GM23338 (cell line): ENCODE data around the gene CHMP4B. TPM values are rescaled to one million over a fixed set of nuclear protein-coding genes. Genes with fewer than 3 reads are reported as not detected.

Experiments used
- ATAC-seq: fragments of 200-7000 bp; cut with Tn5 transposase; 3 replicates; pipeline ENCODE4 v1.9.1; 2020
- DNase-seq: peaks from one replicate; pipeline ENCODE4 v3.0.0-alpha.2; 2015; ENCODE audit warnings: low spot score
- H2AFZ ChIP-seq: fragments of 200-600 bp; sonication (generic); 2 replicates; pipeline ENCODE4 v1.8.0; 2016; ENCODE audit warnings: antibody characterized with exemption, mild to moderate bottlenecking, moderate library complexity
- H3F3A ChIP-seq: fragments of 200-600 bp; sonication (generic); replicated peaks from 2 replicates; pipeline ENCODE4 v1.8.0; 2017; ENCODE audit warnings: antibody characterized with exemption, mixed run types, low read depth
- H3K27ac ChIP-seq: fragments of 200-600 bp; sonication (generic); 2 replicates; pipeline ENCODE4 v1.6.1; 2016; ENCODE audit warnings: low read depth
- H3K27me3 ChIP-seq: fragments of 200-600 bp; sonication (generic); 2 replicates; pipeline ENCODE4 v1.8.0; 2016; ENCODE audit warnings: mild to moderate bottlenecking, mixed run types, moderate library complexity; ENCODE audit not compliant: insufficient read depth
- H3K36me3 ChIP-seq: fragments of 200-600 bp; sonication (generic); 2 replicates; pipeline ENCODE4 v1.8.0; 2016; ENCODE audit warnings: mild to moderate bottlenecking; ENCODE audit not compliant: insufficient read depth
- H3K4me1 ChIP-seq: fragments of 200-600 bp; sonication (generic); 2 replicates; pipeline ENCODE4 v1.8.0; 2016; ENCODE audit warnings: mild to moderate bottlenecking, moderate library complexity; ENCODE audit not compliant: insufficient read depth
- H3K4me2 ChIP-seq: fragments of 200-600 bp; sonication (generic); 2 replicates; pipeline ENCODE4 v1.7.1; 2017; ENCODE audit warnings: mixed run types
- H3K4me3 ChIP-seq: fragments of 200-600 bp; sonication (generic); 2 replicates; pipeline ENCODE4 v1.6.1; 2016; ENCODE audit warnings: mixed run types
- H3K79me2 ChIP-seq: fragments of 200-600 bp; sonication (generic); replicated peaks from 2 replicates; pipeline ENCODE4 v1.8.0; 2017; ENCODE audit warnings: mild to moderate bottlenecking; ENCODE audit not compliant: insufficient read depth
- H3K9me2 ChIP-seq: fragments of 200-600 bp; sonication (generic); 2 replicates; pipeline ENCODE4 v1.8.0; 2017; ENCODE audit not compliant: insufficient read depth
- H4K20me1 ChIP-seq: fragments of 200-600 bp; sonication (generic); replicated peaks from 2 replicates; pipeline ENCODE4 v1.8.0; 2017; ENCODE audit warnings: mild to moderate bottlenecking; ENCODE audit not compliant: insufficient read depth
- H3K27ac Mint-ChIP-seq: 2 replicates; pipeline ENCODE4 v1.8.0; 2020; ENCODE audit warnings: inconsistent platforms, mild to moderate bottlenecking, moderate library complexity, mixed read lengths
- H3K27me3 Mint-ChIP-seq: 3 replicates; pipeline ENCODE4 v1.8.0; 2022; ENCODE audit warnings: low read depth, mild to moderate bottlenecking, moderate library complexity, mixed read lengths, inconsistent platforms; ENCODE audit not compliant: insufficient read depth, poor library complexity
- H3K36me3 Mint-ChIP-seq: 3 replicates; pipeline ENCODE4 v1.8.0; 2021; ENCODE audit warnings: low read depth, mild to moderate bottlenecking, inconsistent platforms, moderate library complexity, mixed read lengths
- H3K4me1 Mint-ChIP-seq: 3 replicates; pipeline ENCODE4 v1.8.0; 2020; ENCODE audit warnings: mild to moderate bottlenecking, inconsistent platforms, mixed read lengths
- H3K4me3 Mint-ChIP-seq: 3 replicates; pipeline ENCODE4 v1.8.0; 2021; ENCODE audit warnings: moderate library complexity, mild to moderate bottlenecking, inconsistent platforms, mixed read lengths
- H3K9me3 Mint-ChIP-seq: 3 replicates; pipeline ENCODE4 v1.8.0; 2020; ENCODE audit warnings: moderate library complexity, mild to moderate bottlenecking, inconsistent platforms, mixed read lengths
- EZH2 ChIP-seq: fragments of 200-600 bp; sonication (generic); IDR thresholded peaks from one replicate; pipeline ENCODE4 v1.8.0; 2017; ENCODE audit warnings: antibody characterized with exemption, mild to moderate bottlenecking, low read depth; ENCODE audit not compliant: unreplicated experiment
- EZH2phosphoT487 ChIP-seq: fragments of 200-600 bp; sonication (generic); IDR thresholded peaks from one replicate; pipeline ENCODE4 v1.8.1; 2018; ENCODE audit warnings: antibody characterized with exemption; ENCODE audit not compliant: unreplicated experiment
- JUNB ChIP-seq: IDR thresholded peaks from one replicate; pipeline ENCODE4 v1.6.1; 2016; ENCODE audit warnings: antibody characterized with exemption; ENCODE audit not compliant: unreplicated experiment
- NANOG ChIP-seq: IDR thresholded peaks from 2 replicates; pipeline ENCODE4 v1.6.1; 2016; ENCODE audit warnings: antibody characterized with exemption, borderline replicate concordance
- STAT1 ChIP-seq: IDR thresholded peaks from one replicate; pipeline ENCODE4 v1.6.1; 2016; ENCODE audit warnings: antibody characterized with exemption; ENCODE audit not compliant: unreplicated experiment
- ZNF114 ChIP-seq: fragments of 250-450 bp; sonication (Bioruptor Pico); IDR thresholded peaks from 2 replicates; pipeline ENCODE4 v1.5.0; 2020; ENCODE audit warnings: mild to moderate bottlenecking, moderate library complexity
- ZNF331 ChIP-seq: fragments of 250-450 bp; sonication (Bioruptor Pico); IDR thresholded peaks from 2 replicates; pipeline ENCODE4 v1.5.0; 2020; ENCODE audit warnings: low read depth, mild to moderate bottlenecking, moderate library complexity
- polyA plus RNA-seq: library from polyadenylated mRNA; unstranded; fragments of >200 nt; fragmentation: Nextera tagmentation; extraction: Ambion mirVana; gene quantifications from 2 replicates; pipeline ENCODE4 v1.2.1, GENCODE V29; 2016
- total RNA-seq: library from RNA; depleted of rRNA; stranded (reverse); fragments of >200 nt; shearing (Covaris generic); gene quantifications from 2 replicates; pipeline ENCODE4 v1.2.3, GENCODE V29; 2014
- TF ChIP-seq, protein P1 (sequence below): IDR thresholded peaks from one replicate; pipeline ENCODE4 v1.6.1; 2018; ENCODE audit warnings: antibody characterized with exemption; ENCODE audit not compliant: unreplicated experiment
- TF ChIP-seq, protein P2 (sequence below): fragments of 250-450 bp; sonication (Bioruptor Pico); IDR thresholded peaks from 2 replicates; pipeline ENCODE4 v1.5.0; 2020; ENCODE audit warnings: mild to moderate bottlenecking, moderate library complexity

The CHMP4B gene
- total and polyA plus RNA-seq, 2 experiments from 2014 or later = 14.5 to 49.3 TPM

DNA sequence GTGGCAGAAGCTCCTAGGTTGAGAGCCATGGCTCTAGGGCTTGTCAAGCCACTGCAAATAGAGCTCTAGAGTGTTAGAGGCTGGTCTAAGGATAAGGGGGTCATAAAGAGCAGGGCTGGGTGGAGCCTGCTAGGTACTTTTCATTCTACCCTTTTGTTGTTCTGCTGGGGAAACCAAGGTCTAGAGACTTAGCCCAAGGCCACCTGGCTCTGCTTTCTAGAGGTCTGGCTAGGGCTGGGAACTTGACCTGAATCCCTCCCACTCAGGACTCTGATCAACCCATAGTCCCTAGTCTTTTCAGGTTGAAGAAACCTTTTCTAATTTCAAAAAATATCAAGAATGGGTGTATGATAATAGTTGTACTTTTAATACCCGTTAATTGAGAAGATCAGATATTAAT, 13.7 kb downstream of the CHMP4B start (continued):
- TF ChIP-seq, protein P1, sequence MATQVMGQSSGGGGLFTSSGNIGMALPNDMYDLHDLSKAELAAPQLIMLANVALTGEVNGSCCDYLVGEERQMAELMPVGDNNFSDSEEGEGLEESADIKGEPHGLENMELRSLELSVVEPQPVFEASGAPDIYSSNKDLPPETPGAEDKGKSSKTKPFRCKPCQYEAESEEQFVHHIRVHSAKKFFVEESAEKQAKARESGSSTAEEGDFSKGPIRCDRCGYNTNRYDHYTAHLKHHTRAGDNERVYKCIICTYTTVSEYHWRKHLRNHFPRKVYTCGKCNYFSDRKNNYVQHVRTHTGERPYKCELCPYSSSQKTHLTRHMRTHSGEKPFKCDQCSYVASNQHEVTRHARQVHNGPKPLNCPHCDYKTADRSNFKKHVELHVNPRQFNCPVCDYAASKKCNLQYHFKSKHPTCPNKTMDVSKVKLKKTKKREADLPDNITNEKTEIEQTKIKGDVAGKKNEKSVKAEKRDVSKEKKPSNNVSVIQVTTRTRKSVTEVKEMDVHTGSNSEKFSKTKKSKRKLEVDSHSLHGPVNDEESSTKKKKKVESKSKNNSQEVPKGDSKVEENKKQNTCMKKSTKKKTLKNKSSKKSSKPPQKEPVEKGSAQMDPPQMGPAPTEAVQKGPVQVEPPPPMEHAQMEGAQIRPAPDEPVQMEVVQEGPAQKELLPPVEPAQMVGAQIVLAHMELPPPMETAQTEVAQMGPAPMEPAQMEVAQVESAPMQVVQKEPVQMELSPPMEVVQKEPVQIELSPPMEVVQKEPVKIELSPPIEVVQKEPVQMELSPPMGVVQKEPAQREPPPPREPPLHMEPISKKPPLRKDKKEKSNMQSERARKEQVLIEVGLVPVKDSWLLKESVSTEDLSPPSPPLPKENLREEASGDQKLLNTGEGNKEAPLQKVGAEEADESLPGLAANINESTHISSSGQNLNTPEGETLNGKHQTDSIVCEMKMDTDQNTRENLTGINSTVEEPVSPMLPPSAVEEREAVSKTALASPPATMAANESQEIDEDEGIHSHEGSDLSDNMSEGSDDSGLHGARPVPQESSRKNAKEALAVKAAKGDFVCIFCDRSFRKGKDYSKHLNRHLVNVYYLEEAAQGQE = no peak
- TF ChIP-seq ZNF114 (CRISPR knock-in tag) (no peak), ZNF331 (CRISPR knock-in tag) (no peak), EZH2 (no peak), JUNB (no peak)

DNA sequence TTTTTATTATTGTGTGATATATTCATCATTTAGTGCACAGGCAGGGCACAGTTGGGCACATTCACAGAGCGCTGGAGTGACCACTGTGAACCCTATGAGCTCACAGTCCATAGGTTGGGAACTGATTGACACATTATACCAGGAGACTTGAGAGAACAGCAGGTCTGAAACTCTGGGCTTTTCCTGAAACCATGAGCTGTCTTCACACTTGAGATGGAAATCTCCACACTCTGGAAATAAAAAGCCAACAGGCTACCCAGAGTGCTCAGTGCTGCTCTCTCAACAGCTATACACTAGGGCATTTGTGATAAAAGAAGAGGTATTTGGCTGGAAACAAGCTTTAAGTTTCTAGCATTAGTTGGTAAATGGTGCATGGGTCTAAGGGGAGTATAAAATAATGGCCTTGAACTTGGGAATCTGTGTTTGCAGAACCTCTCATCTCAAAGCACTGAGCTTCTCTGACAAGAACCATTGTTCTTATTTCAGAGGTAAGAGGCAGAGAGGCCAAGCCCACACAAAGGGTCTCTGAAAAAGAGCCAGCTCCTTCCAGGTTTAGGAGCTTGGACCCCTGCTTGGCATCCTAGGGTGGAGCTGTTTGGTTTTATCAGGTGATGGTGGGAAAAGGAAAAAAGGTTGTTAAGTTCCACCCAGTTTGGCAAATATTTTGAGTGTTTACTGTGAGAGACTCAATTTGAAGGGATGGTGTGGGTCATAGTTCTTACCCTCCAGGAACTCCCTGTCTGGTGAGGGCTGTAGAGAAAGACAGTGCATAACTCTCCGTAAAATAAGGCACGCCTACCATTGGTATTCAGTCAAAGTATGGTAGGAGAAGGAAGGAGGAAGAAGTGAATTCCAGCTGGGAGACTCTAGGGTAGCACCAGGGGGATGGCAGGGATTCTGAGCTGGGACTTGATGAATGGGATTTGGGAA, 14.5 kb downstream of the CHMP4B start:
- 0 out of 2 replicates have a peak, but pooled peaks cover 2% of the 10 kb centered on the region for H3K9me2 ChIP-seq
- Mint-ChIP-seq H3K4me3 (no peak overlapping the region), H3K9me3 (no peaks in the 10 kb centered on the region)
- no peak for TF ChIP-seq STAT1
- no peak for TF ChIP-seq ZNF114 (CRISPR knock-in tag)
- TF ChIP-seq EZH2 = no peak
- TF ChIP-seq ZNF331 (CRISPR knock-in tag) = no peak
- no peak for TF ChIP-seq JUNB
- no peak for TF ChIP-seq EZH2phosphoT487
- TF ChIP-seq, protein P1 = no peak
- no peak for TF ChIP-seq NANOG
- TF ChIP-seq, protein P2, sequence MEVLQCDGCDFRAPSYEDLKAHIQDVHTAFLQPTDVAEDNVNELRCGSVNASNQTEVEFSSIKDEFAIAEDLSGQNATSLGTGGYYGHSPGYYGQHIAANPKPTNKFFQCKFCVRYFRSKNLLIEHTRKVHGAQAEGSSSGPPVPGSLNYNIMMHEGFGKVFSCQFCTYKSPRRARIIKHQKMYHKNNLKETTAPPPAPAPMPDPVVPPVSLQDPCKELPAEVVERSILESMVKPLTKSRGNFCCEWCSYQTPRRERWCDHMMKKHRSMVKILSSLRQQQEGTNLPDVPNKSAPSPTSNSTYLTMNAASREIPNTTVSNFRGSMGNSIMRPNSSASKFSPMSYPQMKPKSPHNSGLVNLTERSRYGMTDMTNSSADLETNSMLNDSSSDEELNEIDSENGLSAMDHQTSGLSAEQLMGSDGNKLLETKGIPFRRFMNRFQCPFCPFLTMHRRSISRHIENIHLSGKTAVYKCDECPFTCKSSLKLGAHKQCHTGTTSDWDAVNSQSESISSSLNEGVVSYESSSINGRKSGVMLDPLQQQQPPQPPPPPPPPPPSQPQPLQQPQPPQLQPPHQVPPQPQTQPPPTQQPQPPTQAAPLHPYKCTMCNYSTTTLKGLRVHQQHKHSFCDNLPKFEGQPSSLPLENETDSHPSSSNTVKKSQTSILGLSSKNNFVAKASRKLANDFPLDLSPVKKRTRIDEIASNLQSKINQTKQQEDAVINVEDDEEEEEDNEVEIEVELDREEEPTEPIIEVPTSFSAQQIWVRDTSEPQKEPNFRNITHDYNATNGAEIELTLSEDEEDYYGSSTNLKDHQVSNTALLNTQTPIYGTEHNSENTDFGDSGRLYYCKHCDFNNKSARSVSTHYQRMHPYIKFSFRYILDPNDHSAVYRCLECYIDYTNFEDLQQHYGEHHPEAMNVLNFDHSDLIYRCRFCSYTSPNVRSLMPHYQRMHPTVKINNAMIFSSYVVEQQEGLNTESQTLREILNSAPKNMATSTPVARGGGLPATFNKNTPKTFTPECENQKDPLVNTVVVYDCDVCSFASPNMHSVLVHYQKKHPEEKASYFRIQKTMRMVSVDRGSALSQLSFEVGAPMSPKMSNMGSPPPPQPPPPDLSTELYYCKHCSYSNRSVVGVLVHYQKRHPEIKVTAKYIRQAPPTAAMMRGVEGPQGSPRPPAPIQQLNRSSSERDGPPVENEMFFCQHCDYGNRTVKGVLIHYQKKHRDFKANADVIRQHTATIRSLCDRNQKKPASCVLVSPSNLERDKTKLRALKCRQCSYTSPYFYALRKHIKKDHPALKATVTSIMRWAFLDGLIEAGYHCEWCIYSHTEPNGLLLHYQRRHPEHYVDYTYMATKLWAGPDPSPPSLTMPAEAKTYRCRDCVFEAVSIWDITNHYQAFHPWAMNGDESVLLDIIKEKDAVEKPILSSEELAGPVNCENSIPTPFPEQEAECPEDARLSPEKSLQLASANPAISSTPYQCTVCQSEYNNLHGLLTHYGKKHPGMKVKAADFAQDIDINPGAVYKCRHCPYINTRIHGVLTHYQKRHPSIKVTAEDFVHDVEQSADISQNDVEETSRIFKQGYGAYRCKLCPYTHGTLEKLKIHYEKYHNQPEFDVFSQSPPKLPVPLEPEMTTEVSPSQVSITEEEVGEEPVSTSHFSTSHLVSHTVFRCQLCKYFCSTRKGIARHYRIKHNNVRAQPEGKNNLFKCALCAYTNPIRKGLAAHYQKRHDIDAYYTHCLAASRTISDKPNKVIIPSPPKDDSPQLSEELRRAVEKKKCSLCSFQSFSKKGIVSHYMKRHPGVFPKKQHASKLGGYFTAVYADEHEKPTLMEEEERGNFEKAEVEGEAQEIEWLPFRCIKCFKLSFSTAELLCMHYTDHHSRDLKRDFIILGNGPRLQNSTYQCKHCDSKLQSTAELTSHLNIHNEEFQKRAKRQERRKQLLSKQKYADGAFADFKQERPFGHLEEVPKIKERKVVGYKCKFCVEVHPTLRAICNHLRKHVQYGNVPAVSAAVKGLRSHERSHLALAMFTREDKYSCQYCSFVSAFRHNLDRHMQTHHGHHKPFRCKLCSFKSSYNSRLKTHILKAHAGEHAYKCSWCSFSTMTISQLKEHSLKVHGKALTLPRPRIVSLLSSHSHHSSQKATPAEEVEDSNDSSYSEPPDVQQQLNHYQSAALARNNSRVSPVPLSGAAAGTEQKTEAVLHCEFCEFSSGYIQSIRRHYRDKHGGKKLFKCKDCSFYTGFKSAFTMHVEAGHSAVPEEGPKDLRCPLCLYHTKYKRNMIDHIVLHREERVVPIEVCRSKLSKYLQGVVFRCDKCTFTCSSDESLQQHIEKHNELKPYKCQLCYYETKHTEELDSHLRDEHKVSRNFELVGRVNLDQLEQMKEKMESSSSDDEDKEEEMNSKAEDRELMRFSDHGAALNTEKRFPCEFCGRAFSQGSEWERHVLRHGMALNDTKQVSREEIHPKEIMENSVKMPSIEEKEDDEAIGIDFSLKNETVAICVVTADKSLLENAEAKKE (CRISPR knock-in tag) = no peak

More for the DNA sequence above, 14.5 kb downstream of the CHMP4B start:
- no peak for DNase-seq
- Histone ChIP-seq H3K4me3 (no peak overlapping the region), H3K4me2 (peak overlapping the region; percentile 24; the same call in 1 of the 2 replicates), H3K4me1 (peaks cover 22% of the 10 kb centered on the region), H2AFZ (no peak overlapping the region), H4K20me1 (peaks cover 53% of the 10 kb centered on the region), H3F3A (0 out of 2 replicates have a peak, but pooled peaks cover 2% of the 10 kb centered on the region), H3K36me3 (no peaks in the 10 kb centered on the region), H3K27me3 (no peaks in the 10 kb centered on the region), H3K79me2 (peaks cover 96% of the 10 kb centered on the region), H3K27ac (peak overlapping the region; percentile 65)
- Mint-ChIP-seq H3K4me1 (peaks cover 42% of the 10 kb centered on the region), H3K27me3 (peaks cover 5% of the 10 kb centered on the region), H3K36me3 (no peaks in the 10 kb centered on the region), H3K27ac (peak overlapping the region; percentile 72)
- ATAC-seq = peak; percentile 12
